HG02798 (cell line): ENCODE measurements around the gene PLCB4.
"Not testable (repeated sequence)": the region's sequence is repeated elsewhere in the genome, so short reads cannot be mapped to it uniquely, and the experiment has no call there.

Source experiments
- ATAC-seq: cut with Tn5 transposase; IDR thresholded peaks from one replicate; pipeline ENCODE4 v1.9.1; 2021; ENCODE audit warnings: mild to moderate bottlenecking; ENCODE audit not compliant: unreplicated experiment, poor library complexity

PLCB4 gene

DNA sequence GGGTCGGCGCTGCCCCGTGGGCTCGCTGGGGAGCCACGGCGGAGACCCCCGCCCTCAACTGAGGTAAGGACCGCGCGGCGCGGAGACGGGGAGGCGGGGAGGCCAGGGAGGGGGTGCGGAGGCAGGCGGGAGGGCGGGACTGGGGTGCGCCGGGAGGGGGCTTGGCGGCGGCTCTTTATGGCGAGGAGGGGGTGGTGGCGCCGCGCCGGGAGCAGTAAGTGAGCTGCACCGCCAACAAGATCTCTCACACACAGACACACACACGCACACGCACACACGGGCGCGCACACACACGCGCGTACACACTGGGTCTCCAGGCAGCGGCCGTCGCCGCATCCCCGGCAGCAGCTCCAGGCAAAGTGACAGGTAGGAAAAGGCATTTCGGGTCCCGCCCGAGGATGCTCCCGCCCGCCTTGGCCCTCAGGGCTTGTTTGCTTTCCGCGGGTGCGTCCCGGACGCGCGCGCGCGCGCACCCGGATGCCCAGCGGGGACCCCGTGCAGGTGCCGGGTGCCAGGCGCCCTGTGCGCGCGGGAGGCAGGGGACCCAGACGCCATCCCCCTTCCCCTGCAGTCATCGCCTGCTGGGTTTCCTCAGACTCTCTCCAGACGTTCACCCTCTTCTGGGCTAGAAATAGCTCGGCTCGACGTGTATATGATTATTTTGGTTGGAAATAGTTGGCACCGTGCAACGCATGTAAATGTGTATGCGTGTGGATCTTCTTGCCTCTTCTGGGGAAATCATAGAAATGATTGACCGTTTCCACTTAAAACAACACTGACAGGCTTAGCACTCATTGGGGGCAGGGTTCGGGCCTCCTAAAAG lies at the start of gene PLCB4:
PLCB4 (plus strand) TSS at position 247 of the 823 bp plus-strand sequence. CDS start 238,728 bp downstream, outside the sequence.
- ATAC-seq, result no peak

DNA sequence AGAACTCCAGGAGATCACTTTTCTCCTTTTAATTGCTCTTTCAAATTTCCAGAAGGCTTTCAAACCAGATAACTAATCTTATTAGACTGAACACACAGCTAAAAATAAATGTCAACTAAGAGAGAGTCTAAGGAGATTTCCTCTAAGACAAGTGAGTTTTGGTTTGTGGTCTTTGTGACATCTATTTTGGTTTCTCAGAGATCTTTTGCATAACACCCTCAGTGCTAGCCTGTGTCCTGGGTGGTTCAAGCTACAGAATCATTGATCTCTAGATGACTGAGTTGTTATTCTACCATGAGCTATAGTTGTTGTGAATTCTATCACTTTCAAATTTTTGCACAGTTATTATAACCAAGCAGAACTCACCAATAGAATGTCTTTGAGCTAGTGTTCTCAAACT lies 49.1 kb upstream of the PLCB4 start:
- no peak for ATAC-seq

GRCh38 chr20:9021216-9021615 lies 47.7 kb upstream of the PLCB4 start:
- no peak for ATAC-seq

DNA sequence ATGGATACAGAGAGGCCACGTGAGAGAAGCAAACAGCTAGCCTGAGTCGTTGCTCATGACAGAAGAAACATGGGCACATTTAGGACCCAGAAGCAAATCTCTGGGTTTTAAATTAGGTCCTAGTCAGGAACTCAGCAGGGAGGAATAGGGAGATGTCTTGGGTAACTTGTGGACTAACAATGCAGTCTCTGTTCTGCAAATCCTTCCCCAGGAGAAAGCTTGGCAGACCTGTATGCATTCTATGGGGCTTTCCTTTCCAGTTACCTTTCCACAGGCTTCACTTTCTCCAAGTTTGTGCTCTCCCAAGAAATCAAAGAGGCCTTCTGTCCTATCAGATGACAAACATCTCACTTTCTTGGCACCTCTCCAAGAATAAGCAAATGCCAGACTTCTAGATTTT lies 47.2 kb upstream of the PLCB4 start:
- no peak for ATAC-seq

DNA sequence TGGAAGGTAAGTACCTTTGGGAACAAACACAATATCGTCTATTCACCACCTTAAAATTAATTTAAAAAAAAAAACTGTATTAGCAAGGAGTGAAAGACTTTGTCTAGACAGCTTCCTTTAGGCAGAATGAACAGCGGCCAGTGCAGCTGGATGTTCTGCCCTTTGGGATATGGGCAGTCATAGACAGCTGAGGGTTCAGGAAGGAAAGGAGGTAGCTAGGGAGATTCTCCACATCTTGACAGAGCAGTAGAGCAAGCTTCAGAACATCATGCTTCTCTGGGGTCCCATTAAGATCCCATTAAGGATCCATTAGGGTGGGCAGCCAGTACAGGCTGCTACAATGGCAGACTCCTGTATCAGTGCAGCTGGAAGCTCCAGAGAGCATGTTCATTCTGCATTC lies 46.5 kb upstream of the PLCB4 start:
- ATAC-seq, result no peak

- ATAC-seq, result no peak
Observed at GRCh38 chr20:9024606-9025005, 44.3 kb upstream of the PLCB4 start.

- no peak for ATAC-seq
Observed at GRCh38 chr20:9025011-9025410, 43.9 kb upstream of the PLCB4 start.

- no peak for ATAC-seq
Observed at GRCh38 chr20:9025643-9026042, 43.2 kb upstream of the PLCB4 start.

DNA sequence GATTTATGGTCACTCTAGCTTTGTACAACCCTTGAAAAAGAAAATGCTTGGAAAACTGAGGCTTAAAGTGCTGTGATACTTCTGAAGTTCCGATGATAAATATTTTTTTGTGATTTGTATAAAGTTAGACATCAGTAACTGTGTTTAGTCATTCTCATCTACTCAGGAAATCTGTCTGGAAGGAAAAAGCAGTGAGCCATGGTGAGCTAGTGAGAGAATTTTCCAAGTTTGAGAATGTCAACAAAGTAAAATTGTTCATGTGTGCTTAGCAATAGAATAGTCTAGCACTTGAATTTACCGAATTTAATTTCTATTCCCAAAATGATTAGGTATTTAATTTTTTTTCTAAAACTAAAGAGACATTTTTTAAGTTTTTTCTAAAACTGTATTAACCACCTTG lies 41.3 kb upstream of the PLCB4 start:
- ATAC-seq, result no peak

- ATAC-seq, result no peak
Observed at GRCh38 chr20:9028419-9028818, 40.5 kb upstream of the PLCB4 start.

DNA sequence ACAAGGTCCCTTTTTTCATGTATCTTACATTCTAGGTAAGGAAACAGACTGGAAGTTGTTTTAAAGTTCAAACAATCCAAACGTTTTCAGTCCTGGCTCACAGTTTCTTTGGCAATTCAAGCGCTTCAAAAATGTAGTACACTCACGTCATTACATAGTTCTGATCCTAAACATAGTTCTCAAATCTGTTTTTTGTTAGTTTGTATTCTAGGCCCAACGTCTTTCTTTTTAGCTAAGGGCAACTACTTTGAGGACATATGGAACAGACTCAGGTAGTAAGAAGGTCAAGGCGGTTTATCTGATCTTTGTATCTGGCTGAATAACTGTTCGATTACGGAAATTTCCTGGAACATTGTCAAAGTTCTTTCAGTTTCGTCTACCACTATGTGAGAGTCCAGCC lies 36.9 kb upstream of the PLCB4 start:
- no peak for ATAC-seq

DNA sequence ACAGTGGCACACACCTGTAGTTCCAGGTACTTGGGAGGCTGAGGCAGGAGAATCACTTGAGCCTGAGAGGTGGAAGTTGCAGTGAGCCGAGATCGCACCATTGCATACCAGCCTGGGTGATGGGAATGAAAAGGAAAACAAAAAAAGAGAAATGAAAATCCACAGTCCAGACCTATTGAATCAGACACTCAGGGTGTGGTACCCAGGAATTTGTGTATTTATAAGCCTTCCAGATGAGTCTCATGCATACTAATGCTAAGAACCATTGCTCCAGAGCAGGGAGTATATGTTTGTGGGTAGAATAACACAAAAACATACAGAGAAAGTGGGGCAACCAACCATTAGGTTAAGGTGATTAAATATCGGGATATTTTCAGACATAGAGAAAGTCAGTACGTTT lies 36.1 kb upstream of the PLCB4 start:
- no peak for ATAC-seq

DNA sequence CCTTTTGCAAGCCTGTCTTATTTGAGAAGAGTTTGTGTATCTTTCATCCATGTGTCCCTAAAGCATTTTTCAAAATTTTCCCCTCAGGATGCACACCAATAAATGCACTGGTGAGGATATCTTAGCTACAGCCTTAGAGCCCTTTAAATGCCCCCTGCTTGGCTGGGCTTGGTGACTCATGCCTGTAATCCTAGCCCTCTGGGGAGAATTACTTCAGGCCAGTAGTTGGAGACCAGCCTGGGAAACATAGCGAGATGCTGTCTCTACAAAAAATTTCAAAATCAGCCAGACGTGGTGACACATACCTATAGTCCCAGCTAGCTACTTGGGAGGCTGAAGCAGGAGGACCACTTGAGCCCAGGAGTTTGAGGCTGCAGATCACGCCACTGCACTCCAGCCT lies 33.8 kb upstream of the PLCB4 start:
- ATAC-seq, result no peak

DNA sequence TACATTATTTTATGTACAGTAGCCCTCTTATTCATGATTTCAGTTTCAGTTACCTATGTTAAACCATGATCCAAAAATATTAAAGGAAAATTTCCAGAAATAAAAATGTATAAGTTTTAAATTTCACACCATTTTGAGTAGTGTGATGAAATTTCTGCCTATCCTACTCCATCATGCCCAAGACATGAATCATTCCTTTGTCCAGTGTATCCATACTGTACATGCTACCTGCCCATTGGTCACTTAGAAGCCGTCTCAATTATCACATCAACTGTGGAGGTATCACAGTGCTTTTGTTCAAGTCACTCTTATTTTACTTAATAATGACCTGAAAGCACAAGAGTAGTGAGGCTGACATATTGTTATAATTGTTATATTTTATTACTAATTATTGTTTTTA lies 32.3 kb upstream of the PLCB4 start:
- ATAC-seq, result no peak

DNA sequence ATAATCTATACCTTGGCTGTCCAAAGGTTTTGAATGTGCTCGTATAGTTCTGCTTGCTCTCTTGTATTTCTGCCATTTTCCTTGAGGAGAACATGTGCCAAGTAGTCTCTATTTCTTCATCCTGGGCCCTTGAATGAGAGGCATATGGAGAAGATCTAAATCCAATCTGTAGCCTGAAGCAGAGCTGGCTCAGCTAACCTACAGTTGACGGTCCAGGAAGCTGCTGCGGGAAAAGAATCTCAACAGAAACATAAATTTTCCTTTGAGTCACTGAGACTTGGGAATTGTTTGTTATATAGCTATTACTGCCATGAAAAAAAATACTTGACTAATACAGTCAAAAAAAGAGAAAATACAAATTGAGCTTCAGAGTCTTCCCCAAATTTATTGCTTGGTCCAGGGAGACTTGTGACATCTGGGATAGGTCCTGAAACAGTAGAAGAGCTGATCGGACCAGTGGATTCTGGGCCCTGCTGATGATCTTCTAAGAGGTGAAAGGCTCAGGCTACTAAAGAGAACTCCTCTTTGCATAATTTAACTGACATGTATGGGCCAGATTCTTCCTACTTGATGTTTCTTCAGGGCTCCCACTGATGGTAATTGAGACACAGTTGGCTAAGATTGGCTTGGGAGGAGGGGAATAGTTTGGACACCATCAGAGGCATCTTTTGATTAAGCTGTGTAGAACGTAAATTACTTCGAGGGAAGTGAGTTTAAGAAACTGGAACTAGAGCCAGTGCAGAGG lies 29.9 kb upstream of the PLCB4 start:
- ATAC-seq, result no peak

DNA sequence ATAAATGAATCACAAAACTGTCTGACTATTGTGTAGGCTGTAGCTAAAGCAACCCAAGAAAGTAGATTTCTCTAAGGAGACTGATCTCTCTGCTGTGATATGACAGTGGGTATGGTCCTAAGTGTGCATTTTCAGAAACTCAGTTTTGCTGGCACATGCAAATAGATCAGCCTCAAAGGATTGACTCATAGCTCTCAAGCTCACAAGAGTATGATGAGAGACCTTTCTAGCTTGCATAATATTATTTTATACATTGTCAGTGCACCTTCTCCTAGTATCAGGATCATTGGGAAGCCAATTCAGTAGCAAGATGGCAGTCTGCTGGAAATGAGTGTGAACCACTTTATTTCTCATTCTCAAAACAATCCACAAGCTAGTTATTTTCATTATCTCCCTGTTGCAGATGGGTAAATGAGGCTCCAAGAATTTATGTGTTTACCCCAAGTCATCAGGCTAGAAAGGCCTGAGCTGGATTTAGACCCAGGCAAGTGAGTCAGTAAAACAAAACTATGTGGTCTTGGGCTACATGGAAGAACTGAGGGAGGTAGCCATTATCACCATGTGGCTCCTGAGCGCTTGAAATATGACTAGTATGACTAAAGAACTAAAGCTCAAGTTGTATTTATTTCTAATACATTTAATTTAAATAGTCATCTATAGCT lies 27.9 kb upstream of the PLCB4 start:
- ATAC-seq, result no peak

- no peak for ATAC-seq
Observed at GRCh38 chr20:9043364-9043763, 25.5 kb upstream of the PLCB4 start.

DNA sequence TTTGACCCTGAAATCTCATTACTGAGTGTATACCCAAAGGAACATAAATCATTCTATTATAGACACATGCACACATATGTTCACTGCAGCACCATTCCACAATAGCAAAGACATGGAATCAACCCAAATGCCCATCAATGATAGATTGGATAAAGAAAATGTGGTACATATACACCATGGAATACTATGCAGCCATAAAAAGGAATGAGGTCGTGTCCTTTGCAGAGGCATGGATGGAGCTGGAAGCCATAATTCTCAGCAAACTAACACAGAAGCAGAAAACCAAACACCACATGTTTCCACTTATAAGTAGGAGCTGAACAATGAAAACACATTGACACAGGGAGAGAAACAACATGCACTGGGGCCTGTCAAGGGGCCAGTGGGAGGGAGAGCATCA lies 21.0 kb upstream of the PLCB4 start:
- ATAC-seq, result not testable (repeated sequence)

GRCh38 chr20:9051508-9051907 lies 17.4 kb upstream of the PLCB4 start:
- no peak for ATAC-seq

GRCh38 chr20:9052136-9052535 lies 16.8 kb upstream of the PLCB4 start:
- no peak for ATAC-seq

GRCh38 chr20:9053108-9053507 lies 15.8 kb upstream of the PLCB4 start:
- no peak for ATAC-seq
